MM.1S (cell line): ENCODE results near the gene RPL19.

ENCODE experiments used
- CTCF ChIP-seq: fragments of 300-600 bp; sonication (generic); IDR thresholded peaks from 2 replicates; pipeline ENCODE4 v1.5.1; 2016; ENCODE audit warnings: antibody characterized with exemption, low read length, mixed read lengths
- EZH2 ChIP-seq: fragments of 300-600 bp; sonication (generic); optimal IDR thresholded peaks from 2 replicates; pipeline ENCODE3; 2017; ENCODE audit warnings: low read depth, mild to moderate bottlenecking, antibody characterized with exemption, low read length, mixed read lengths

- TF ChIP-seq CTCF (no peak), EZH2 (no peak)
These were observed 5.7 kb upstream of the RPL19 start for GRCh38 chr17:39194089-39194984.
